GM23248 (cell line): ENCODE data around the gene ELAVL4.

Experiments used
- EZH2 ChIP-seq: fragments of 200-600 bp; sonication (generic); IDR thresholded peaks from 2 replicates; pipeline ENCODE4 v1.6.1; 2018; ENCODE audit warnings: antibody characterized with exemption, mild to moderate bottlenecking; ENCODE audit not compliant: insufficient read depth, poor library complexity, severe bottlenecking
- EZH2phosphoT487 ChIP-seq: fragments of 200-600 bp; sonication (generic); IDR thresholded peaks from 2 replicates; pipeline ENCODE4 v1.6.1; 2018; ENCODE audit warnings: antibody characterized with exemption, moderate library complexity, mild to moderate bottlenecking, low read depth; ENCODE audit not compliant: insufficient read depth

- no peak for TF ChIP-seq EZH2
- TF ChIP-seq EZH2phosphoT487: no peak
Observed at GRCh38 chr1:50152236-50152635, 43.5 kb downstream of the ELAVL4 start.
